Stomach smooth muscle (tissue), 2 donors: ENCODE measurements around the gene APOOL.

Source experiments
- H3K27ac ChIP-seq: one replicate; pipeline ENCODE4 v1.7.0; 2013; ENCODE audit warnings: mild to moderate bottlenecking, low read length, inconsistent platforms
- H3K27me3 ChIP-seq, 2 donors: one replicate each; pipeline ENCODE4 v1.7.0; 2013; ENCODE audit warnings: low read length in 2 of 2; ENCODE audit not compliant: insufficient read depth in 2 of 2, control insufficient read depth in 1 of 2
- H3K36me3 ChIP-seq, 2 donors: one replicate each; pipeline ENCODE4 v1.7.0; 2013; ENCODE audit warnings: low read length in 2 of 2; ENCODE audit not compliant: control insufficient read depth in 2 of 2, insufficient read depth in 2 of 2
- H3K4me1 ChIP-seq: one replicate; pipeline ENCODE4 v1.7.0; 2013; ENCODE audit warnings: low read length; ENCODE audit not compliant: control insufficient read depth, insufficient read depth
- H3K4me3 ChIP-seq, 2 donors: one replicate each; pipeline ENCODE4 v1.7.0; 2013; ENCODE audit warnings: low read length in 2 of 2
- H3K9ac ChIP-seq, 2 donors: one replicate each; pipeline ENCODE4 v1.7.0; 2013; ENCODE audit warnings: low read length in 2 of 2, mild to moderate bottlenecking in 1 of 2
- H3K9me3 ChIP-seq, 2 donors: one replicate each; pipeline ENCODE4 v1.7.0; 2013; ENCODE audit warnings: low read length in 2 of 2; ENCODE audit not compliant: control insufficient read depth in 2 of 2
- donor health status: healthy.
- donor health status: Pancreatic carcinoma.

The APOOL gene

DNA sequence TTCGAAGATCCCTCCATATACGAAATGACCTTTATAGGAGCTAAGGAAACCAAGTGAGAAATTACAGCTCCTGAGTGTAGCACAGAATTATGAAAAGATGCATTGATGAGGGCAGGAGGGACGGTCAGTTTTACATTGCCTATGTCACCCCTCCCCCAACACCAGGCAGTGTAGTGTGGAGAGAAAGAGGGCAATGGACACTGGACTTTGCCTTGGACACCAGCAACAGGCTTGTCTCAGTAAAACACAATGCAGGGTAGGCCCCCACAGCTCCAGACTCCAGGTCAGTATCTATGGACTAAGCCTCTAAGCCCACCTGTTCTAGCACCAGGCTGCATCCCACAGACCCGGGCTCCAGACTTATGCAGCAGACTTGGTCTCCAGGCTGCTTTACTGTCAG lies 16.5 kb downstream of the APOOL start:
- no peaks in the 10 kb centered on the region for H3K4me1 ChIP-seq
- H3K9ac ChIP-seq, result no peak overlapping the region
- no peak overlapping the region for H3K4me3 ChIP-seq
- peaks cover 0 to 3% of the 10 kb centered on the region in 2 donors for H3K9me3 ChIP-seq
- H3K27ac ChIP-seq, result no peak overlapping the region
- peaks cover 0 to 2% of the 10 kb centered on the region in 2 donors for H3K27me3 ChIP-seq
- H3K36me3 ChIP-seq, result no peaks in the 10 kb centered on the region

DNA sequence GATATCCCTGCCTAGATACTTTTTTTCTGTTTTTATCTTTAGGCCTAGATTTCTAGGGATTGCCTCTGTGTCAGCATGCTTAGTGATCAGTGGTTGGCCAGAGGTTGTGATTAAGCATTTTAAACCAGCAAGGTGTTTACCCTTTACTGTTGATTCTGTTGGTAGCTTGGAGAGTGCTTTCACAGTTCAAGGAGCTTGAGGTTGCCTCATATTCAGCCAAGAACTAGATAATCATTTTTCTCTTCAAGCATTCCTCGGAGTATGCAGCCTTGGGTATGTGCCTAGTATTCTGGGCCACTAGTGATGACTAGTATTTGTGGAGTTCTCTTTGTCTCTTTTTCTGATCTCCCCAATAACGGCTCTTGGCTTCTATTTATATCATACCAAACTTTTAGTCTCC lies 20.4 kb downstream of the APOOL start:
- Histone ChIP-seq H3K9me3 (no peaks in the 10 kb centered on the region), H3K36me3 (no peaks in the 10 kb centered on the region), H3K27ac (no peak overlapping the region)

DNA sequence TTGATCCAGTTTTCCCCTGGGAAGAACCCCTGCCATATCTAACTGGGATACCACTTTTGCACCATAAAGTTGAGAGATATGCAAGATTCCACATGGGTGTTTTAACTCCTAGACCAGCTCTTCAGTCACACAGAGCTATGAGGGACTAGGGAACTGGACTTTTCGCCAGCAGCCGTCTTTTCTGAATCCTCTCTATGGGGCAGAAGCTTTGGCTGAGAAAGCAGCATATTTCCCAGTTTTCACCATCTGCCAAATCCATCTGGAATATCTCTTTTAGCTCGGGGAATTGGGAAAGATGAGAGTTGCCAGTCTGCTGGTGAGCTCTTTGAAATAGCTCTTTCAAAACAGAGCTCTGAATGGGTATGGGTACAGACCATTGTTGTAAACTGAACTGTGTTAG lies 20.9 kb downstream of the APOOL start:
- H3K36me3 ChIP-seq, result no peaks in the 10 kb centered on the region
- no peak overlapping the region for H3K4me3 ChIP-seq
- H3K4me1 ChIP-seq, result no peaks in the 10 kb centered on the region
- no peak overlapping the region for H3K9ac ChIP-seq
- no peaks in the 10 kb centered on the region for H3K9me3 ChIP-seq
- no peaks in the 10 kb centered on the region for H3K27me3 ChIP-seq
- no peak overlapping the region for H3K27ac ChIP-seq

More for the DNA sequence above, 20.4 kb downstream of the APOOL start:
- no peaks in the 10 kb centered on the region for H3K27me3 ChIP-seq
- no peak overlapping the region for H3K4me3 ChIP-seq
- no peaks in the 10 kb centered on the region for H3K4me1 ChIP-seq
- no peak overlapping the region for H3K9ac ChIP-seq

GRCh38 chrX:85026170-85026569 lies 22.5 kb downstream of the APOOL start:
- Histone ChIP-seq H3K4me3 (no peak overlapping the region), H3K36me3 (no peaks in the 10 kb centered on the region), H3K9ac (no peak overlapping the region), H3K27ac (no peak overlapping the region), H3K9me3 (no peaks in the 10 kb centered on the region), H3K4me1 (no peaks in the 10 kb centered on the region), H3K27me3 (no peaks in the 10 kb centered on the region)

DNA sequence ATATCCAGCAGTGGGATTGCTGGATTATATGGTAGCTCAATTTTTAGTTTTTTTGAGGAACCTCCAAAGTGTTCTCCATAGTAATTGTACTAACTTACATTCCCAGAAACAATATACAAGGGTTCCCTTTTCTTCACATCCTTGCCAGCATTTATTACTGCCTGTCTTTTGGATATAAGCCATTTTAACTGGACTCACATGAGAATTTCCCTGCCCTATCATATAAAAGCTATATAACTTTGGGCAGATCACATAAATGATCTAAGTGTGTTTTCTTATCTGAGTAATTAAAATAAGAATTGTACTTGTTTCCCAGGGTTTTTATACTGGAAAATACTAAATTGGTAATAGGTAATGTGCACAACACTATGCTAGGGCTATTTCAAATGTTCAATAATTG lies 25.4 kb downstream of the APOOL start:
- no peaks in the 10 kb centered on the region for H3K27me3 ChIP-seq
- no peaks in the 10 kb centered on the region for H3K9me3 ChIP-seq
- H3K27ac ChIP-seq, result no peak overlapping the region
- no peak overlapping the region for H3K4me3 ChIP-seq
- no peaks in the 10 kb centered on the region for H3K4me1 ChIP-seq
- no peaks in the 10 kb centered on the region for H3K36me3 ChIP-seq
- no peak overlapping the region for H3K9ac ChIP-seq

- Histone ChIP-seq H3K4me3 (no peak overlapping the region), H3K36me3 (no peaks in the 10 kb centered on the region), H3K27me3 (no peaks in the 10 kb centered on the region), H3K9me3 (no peaks in the 10 kb centered on the region), H3K4me1 (no peaks in the 10 kb centered on the region), H3K9ac (no peak overlapping the region), H3K27ac (no peak overlapping the region)
Measured at GRCh38 chrX:85031505-85031904, 27.8 kb downstream of the APOOL start.

GRCh38 chrX:85037114-85037513 lies 33.4 kb downstream of the APOOL start:
- Histone ChIP-seq H3K4me1 (no peaks in the 10 kb centered on the region), H3K27me3 (no peaks in the 10 kb centered on the region), H3K27ac (no peak overlapping the region), H3K9me3 (peaks cover 0 to 2% of the 10 kb centered on the region in 2 donors), H3K4me3 (no peak overlapping the region), H3K36me3 (no peaks in the 10 kb centered on the region), H3K9ac (no peak overlapping the region)

DNA sequence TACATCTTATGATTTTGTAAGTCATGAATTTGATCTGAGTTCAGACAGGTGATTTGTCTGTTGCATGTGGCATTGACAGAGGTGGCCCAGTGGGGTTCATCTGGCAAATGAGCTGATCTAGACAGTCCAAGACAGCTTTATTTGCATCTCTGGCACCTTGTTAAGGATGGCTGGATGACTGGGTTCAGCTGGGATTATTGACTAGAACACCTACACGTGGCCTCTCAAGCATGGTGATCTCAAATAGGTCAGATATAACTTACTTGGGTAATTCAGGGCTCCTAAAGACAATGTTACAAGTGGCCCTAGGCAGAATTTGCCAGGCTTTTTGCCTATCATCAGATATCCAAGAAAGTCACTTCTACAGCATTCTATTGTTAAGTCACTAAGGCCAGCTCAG lies 48.0 kb downstream of the APOOL start:
- H3K27ac ChIP-seq, result no peak overlapping the region

GRCh38 chrX:85052205-85052604 lies 48.5 kb downstream of the APOOL start:
- H3K4me1 ChIP-seq, result no peaks in the 10 kb centered on the region
- no peak overlapping the region for H3K27ac ChIP-seq
- H3K36me3 ChIP-seq, result no peaks in the 10 kb centered on the region
- H3K27me3 ChIP-seq, result no peaks in the 10 kb centered on the region
- H3K4me3 ChIP-seq, result no peak overlapping the region
- H3K9ac ChIP-seq, result no peak overlapping the region
- no peaks in the 10 kb centered on the region for H3K9me3 ChIP-seq

More for the DNA sequence above, 48.0 kb downstream of the APOOL start:
- Histone ChIP-seq H3K9me3 (no peaks in the 10 kb centered on the region), H3K27me3 (no peaks in the 10 kb centered on the region), H3K4me1 (no peaks in the 10 kb centered on the region), H3K4me3 (no peak overlapping the region), H3K36me3 (no peaks in the 10 kb centered on the region), H3K9ac (no peak overlapping the region)

DNA sequence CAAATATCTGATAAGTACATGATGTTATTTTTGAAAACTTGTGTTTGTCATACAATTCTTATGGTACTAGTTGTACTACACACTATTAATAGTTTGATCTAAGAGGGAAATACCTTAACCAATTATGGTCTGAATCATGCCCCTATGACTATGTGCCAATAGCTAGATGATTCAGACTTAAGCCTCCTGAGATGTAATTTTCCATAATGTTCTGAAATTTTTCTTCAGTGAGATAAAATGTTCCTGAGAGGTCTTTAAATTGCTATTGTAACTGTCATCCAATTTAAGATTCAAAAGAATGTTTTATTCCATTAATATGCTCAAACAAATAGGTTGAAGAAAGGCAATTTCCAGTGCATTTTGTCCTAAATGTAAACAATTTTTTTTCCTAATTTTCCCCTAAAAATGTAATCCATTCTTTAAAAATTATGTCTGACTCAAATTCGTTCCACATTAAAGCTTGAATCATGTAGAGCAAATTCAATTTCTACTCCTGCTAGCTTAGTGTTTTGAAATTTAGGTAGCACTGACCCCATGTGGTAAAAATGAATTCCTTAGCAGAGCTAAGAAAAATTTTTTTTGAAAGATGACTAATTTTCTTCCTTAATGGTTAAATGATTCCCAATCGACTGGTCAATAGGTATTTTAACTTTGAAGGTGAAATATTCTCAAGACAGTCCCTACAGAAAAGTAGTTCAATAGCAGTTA lies 49.1 kb downstream of the APOOL start:
- Histone ChIP-seq H3K27ac (no peak overlapping the region), H3K9ac (no peak overlapping the region), H3K36me3 (no peaks in the 10 kb centered on the region), H3K4me1 (no peaks in the 10 kb centered on the region), H3K27me3 (no peaks in the 10 kb centered on the region), H3K9me3 (no peaks in the 10 kb centered on the region), H3K4me3 (no peak overlapping the region)

GRCh38 chrX:85065512-85066198 lies 62.0 kb downstream of the APOOL start:
- Histone ChIP-seq H3K27ac (no peak overlapping the region), H3K9ac (no peak overlapping the region), H3K4me1 (no peaks in the 10 kb centered on the region), H3K36me3 (peaks cover 0 to 5% of the 10 kb centered on the region in 2 donors), H3K9me3 (no peaks in the 10 kb centered on the region), H3K4me3 (no peak overlapping the region), H3K27me3 (no peaks in the 10 kb centered on the region)
